GM19025 (cell line): ENCODE results near the gene BCAS3.

Source experiments
- ATAC-seq: cut with Tn5 transposase; IDR thresholded peaks from one replicate; pipeline ENCODE4 v1.9.1; 2021; ENCODE audit warnings: mild to moderate bottlenecking, low read depth, moderate library complexity; ENCODE audit not compliant: unreplicated experiment

BCAS3 gene

DNA sequence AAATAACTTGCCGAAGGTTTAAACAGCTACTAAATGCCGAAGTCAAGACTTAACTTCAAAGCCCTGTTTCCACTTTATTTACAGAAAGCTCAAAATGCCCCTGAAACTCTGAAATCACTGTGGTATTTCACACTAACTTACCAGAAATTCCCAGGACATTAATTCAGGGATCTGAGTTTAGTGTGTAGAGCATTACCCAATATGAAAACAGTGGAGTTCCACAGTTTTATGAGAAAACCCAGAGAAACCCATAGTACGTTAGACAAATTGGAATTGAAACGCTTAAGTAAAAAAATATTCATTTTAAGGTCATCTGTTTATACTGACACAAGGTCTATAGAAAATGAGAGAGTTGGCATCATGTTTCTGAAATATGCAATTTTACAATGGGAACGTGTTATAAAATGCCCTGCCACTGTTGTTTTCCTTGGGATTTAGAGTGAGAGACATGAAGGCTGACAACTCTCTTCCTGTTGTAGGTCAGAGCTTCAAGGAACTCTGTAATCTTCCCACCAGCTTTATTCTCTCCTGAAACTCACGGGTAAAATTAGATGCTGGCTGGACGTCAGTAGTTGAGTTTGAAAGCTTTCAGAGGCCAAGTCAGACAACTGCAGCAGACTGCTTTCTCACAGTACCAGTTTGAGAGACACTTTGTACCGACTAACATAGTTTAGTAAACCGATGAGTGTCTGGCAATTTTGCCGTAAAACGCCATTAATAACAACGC lies 582.6 kb downstream of the BCAS3 start:
- no peak for ATAC-seq

DNA sequence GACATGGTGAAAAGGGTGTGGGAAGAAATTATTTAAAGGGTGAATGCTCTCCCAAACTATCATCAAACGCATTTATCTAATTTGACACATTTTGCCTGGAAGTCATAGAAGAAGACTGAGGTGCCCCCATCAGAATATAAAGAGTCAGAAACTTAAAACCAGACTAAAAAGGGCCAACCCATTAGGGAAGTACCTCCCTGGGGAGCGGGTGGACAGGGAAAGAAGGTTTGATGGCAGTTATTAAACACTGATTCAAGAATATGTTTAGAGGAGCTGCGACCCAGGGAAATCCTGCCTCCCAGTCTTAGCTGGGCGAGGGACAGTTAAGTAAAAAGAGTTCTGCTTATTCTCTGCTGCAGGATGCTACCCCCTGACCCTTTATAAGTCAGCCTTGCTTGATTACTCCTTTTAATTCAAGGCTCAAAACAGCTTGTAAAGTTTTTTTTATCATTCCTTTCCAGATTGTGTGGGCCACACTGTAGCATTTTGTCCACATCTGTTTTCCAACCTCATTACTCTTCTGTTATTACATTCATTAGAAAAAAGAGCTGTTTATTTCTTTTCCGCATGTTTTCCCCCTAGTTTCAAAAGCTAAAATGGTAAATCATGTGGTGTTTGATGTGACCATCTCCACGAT lies 583.5 kb downstream of the BCAS3 start:
- ATAC-seq = no peak

DNA sequence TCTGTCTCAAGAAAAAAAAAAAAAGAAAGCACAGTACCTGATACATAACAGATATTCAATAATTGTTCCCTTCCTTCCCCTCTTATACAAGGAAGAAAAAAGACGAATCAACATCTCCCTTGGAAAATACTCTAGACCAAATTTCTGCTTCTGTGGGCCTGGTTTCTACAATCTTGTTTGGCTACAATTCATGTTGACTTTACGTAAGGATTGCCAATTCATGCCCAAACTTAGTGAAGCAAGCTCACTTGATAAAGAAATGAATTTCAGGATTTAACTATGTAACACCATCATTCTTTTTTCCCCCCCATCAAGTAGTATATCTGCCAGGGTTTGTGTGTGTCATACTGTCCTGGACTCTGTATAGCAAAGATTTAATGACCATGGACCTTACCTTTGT lies 587.7 kb downstream of the BCAS3 start:
- ATAC-seq = no peak

DNA sequence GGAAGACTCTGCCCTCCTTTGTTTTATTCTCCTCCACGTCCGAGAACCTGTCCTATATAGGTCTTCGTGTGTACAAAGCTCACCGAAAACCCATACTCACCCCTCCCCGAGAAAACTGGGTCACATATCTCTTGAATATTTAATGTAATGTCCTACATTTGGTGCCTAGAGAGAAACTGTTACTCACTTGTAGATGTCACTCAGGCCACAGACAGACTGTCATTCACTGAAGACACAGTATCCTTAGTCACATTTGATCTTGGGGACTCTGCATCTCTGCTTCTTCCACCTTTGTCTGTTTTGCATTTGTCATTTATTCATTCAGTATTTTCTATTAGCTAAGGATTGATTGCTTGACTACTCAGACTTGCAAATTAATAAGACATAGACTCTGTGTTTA lies 590.2 kb downstream of the BCAS3 start:
- ATAC-seq = no peak

DNA sequence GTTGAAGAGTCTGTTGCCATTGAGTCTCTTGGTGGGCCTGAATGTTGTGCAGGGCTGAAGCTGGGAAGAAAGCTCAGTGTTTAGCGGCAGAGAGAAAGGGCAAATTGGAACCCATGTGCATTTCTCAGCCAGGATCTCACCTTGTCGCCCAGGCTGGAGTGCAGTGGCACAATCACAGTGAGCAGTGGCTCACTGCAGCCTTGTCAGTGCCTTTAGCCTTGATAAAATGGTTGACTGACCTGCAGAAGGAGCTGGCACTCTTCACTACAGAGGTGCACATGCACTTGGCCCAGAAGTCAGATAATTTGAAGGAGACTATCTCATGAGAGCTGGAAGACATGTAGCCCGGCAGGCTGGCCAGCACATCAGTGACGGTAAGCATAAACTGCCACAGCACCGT lies 597.7 kb downstream of the BCAS3 start:
- no peak for ATAC-seq

DNA sequence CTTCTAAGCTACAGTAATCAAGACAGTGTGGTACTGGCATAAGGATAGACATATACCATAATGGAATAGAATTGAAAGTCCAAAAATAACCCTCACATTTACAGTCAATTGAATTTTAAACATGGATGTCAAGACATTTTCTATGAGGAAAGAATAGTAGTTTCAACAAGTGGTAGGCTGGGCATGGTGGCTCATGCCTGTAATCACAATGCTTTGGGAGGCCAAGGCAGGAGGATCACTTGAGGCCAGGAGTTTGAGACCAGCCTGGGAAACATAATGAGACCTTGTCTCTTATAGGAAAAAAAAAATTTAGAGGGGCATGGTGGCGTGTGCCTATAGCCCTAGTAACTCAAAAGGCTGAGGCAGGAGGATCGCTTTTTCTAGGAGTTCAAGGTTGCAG lies 599.2 kb downstream of the BCAS3 start:
- no peak for ATAC-seq

DNA sequence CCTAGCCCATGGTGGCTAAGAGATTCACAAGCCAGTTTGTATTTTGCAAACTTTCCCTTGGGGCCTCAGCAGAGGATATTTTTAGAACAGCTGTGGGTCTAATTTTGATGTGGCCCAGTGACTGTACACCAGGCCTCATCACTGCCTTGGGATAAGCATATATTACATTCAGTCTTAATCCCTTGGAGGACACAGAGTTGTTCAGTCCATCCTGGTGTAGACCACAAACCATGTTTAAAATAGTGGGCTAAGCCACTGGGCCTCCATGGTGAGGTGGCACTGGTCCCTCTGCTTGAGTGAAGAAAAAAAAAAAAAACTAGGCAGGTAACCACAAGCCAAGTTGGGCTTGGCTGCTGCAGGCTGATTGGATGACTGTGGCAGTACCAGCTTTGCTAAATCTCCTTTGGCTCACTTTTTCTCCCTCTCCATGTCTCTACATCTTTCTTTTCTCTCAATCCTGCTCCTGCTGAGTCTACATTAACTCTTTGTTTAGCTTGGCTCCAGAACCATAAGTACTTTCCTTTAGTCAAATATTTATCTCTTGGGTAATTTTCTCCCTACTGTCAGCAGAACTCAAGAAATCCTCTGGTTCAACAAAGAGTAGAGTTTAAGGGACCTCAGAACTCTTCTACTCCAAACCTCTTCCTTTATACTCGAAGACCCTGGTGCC lies 602.0 kb downstream of the BCAS3 start:
- no peak for ATAC-seq

DNA sequence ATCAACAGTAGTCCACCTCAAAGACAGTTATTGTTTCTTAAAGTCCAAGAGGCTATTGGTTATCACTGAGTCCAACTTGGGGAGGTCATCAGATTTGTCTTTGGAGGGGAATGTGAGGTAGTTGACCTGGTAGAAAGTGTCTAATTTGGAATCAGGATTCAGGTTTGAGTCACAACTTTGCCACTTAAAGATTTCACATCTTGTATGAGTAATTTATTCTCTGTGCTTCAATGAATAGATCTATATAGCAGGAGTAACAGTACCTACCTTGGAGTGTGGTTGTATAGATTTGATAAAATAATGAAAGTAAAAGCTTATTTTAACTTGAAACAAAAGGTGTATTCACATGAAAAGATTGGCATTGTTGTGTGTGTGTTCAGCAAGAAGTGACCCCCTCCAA lies 602.7 kb downstream of the BCAS3 start:
- ATAC-seq = no peak

DNA sequence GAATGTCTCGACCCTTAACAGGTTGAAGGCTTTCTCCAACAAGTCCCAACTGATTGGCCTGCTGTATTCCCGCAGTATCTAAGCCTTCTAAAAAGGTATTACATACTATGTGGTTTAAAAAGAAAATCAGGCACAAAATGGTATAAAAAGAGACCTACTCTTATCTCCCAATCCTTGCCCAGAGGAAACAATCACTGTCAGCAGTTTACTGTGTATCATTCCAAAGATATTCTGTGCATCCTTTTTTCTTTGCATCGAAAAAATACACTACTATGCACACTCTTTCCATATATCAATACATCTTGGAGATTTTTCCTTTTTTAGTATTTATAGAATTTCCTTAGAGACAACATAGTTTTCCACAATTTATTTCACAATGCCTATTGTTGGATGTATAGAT lies 603.2 kb downstream of the BCAS3 start:
- no peak for ATAC-seq

DNA sequence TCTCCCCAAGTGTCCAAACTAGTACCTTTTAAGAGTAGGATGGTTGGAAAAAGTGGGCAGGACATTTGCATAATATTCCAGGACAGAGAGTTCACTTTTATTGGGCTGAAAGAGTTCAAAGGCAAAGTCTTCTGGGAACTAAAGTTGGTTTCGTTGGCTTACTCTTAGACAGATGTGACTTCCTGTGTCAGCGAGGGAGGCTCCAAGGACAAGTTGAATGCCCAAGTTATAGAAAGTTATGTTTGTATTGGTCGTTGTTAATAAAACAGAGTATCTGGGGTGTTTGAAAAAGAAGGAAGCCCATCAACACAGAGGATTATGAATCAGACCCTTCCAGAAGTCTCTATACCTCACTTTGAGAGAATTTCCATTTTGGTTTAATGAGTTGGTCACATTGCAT lies 604.7 kb downstream of the BCAS3 start:
- ATAC-seq = no peak

DNA sequence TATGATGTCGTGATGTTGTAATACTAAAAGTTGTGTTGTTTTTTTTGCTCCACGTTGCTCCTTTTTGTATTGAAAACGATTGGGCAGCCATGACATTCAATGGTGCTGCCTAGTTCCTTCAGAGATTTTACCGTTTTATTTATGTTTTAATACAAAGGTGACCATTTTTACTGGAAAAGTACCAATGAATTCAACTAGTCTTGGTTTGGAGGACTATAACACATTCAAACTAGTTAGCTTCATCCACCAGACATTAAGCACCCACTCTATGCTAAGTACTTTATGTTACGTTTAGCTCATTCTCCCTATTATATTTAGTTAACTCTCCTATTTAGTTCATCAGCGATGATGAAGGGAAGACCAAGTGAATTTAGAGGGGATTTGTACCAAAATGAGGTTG lies 605.4 kb downstream of the BCAS3 start:
- ATAC-seq = no peak

DNA sequence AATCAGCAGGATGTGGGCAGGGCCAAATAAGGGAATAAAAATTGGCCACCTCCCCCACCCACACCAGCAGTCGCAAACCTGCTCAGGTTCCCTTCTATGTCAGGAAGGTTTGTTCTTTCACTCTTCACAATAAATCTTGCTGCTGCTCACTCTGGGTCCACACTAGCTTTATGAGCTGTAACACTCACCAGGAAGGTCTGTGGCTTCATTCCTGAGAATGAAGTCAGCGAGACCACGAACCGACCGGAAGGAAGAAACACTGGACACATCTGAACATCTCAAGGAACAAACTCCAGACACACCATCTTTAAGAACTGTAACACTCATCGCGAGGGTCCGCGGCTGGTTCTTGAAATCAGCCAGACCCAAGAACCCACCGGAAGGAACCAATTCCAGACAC lies 606.5 kb downstream of the BCAS3 start:
- ATAC-seq = no peak

DNA sequence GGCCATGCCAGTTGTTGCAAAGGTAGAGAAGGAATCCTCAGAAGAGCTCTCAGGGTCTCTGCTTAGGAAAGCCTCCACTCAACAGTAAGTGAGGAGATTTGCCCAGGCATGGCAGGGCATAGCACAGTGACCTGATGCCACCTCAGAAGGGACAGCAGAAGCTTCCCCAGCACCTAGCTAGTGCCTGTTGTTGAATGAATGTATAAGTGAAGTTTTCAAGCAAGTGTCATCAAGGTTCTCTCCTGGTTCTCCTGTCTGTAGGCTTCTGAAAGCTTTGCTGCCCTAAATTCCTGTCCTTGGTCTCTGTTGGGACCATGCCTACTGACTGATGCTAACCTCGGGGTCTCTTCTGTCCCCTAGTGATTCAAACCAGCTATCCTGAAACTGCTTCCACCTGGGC lies 607.1 kb downstream of the BCAS3 start:
- no peak for ATAC-seq

DNA sequence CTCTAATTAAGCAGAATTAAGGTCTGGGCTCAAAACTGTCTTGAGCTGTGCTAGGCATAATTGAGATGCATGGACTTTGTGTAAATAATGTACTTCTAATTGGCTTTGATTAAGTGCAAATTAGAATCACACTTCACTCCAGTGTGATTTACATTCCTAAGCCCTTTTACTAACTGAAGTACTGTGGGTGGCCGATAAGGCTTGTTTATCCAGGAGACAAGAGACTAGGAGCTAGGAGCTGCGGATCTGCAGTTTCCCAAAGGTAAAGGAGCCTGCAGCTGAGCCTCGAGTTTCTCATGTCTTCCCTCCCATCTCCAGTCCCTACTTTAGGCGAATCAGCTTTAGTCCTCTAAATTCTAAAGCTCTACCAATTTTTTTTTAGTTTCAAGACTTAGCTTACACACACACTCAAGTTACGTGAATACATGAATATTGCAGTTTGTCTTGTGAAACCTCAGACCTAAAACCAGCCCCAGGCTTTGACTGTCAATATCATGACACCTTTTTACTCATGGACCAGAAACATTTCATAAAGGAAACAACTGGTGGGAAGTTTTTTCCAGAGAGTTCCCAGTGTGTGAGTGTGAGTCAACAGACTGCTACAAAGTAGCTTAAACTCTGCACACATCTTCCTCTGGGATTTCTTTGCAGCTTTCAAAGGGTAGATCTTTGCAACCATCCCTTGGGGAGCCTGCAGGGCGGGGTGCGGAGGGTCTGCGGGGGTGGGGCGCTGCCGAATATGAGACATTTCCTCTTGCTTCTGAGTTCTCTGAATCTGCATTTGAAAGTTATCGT lies 608.1 kb downstream of the BCAS3 start:
- ATAC-seq = no peak

DNA sequence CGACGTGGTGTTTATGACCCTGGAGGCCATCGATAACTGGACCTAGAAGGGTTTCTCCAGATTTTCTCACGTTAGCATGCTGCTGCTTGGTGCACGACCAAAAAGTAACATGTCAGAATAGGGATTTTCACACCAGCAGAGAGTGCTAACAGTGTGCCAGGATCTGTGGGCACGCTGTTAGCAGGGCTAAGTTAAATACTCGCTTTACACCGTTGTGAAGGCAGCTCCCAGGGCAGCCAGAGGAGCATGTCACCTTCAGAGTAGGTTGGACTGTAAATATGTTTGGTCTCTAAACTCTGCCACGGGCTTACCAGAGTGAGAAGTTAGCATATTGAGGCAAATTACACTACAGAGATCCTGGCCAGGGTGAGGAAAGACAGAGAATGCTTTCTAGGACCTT lies 608.8 kb downstream of the BCAS3 start:
- ATAC-seq = no peak

DNA sequence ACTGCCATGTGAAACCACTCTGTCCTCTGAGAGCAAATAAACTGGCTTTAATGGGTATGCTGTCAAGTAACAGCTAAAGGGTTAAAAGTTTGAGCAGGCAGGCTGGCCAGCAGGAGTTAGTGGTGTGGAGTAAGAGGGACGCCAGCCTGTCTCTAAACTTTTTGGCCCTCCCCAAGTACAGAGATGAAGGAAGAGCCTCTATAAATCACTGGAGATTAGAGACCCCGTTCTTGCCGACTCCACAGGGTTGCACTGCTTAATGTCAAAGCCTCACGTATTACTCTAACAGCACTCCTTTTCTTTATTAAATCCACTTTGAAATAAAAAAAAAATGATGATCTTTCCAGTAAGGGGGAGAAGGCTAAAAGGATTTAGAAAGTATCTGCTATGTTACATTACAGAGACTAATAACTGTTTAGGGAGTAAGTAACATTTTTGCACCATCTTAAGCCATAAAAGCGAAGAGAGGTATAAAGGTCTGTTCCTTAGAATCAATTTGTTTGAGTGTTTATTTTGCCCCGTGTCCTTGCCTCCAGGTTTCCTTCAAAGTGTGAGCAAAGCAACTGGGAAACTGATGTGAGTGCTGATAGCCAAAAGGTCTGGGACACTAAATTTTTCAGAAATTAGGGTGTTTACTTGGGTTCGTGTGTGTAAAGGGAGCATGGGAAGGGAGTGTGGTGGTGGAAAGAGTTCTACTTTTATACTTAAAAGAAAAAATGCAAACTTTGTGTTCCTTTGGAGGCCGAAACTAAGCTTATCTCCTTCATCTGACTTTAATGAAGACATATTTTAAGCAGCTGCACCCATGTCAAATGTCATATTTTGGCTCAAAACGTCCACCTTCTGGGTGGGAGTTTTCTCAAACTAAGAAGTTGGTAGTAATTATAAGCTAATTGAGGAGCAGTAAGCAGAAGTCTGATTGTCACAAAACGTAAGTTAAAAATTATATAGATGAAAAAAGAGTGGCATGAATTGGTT lies 612.0 kb downstream of the BCAS3 start:
- no peak for ATAC-seq

DNA sequence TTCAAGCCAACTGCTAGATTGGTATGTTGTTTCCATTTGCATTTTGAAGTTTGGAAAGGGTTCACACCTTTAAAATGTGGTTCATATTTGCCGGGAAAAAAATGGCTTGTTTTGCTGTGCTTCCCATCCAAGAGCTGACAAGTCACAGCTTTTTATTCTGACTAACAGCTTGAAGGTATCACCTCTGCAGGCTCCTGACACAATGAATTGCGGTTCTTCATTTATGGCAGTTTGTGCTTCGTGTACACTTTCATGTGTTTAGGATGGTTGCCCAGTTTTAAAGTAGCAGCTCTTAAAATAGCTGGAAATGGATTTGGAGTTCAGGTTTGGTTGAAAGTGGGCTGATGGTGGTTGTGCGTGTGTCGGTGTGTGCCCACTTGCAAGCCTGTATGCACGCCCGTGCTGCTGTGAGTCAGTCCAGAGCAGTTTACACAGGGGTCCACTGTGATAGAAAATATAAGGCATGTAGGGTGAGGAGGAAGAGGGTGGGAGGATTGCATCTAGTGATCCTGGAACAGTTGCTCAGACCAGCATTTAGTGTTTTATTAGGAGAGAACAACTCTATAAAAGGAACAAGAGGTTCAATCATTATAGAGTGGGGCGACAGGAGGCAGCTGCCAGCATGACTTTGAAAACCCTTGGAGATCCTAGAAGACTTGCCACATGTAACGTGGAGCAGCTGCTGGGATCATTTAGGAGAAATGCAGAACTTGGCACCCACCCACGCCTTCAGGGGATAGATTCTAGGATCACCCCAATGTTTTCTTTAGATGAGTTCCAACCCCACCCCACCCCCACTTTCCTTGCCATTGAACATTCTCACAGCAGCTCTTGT lies 614.0 kb downstream of the BCAS3 start:
- ATAC-seq = no peak

DNA sequence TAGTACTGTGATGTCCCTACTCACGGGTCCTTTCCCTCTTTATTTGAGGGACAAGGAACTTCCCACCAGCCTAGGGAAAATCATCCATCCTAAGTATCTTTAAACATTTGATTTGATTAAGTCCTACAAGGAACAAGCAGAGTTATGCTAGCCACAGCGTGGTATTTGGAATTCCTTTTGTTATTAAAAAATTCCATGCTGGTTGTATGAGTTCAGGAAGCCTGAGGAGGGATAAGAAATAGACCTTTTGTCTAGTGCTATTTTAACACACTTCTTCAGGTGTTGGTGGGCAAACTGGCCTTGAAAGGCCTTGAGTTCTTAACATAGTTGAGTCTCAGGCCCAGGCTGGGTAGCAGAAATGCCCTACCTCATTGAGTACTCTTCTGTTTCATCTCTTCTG lies 616.6 kb downstream of the BCAS3 start:
- ATAC-seq = no peak

DNA sequence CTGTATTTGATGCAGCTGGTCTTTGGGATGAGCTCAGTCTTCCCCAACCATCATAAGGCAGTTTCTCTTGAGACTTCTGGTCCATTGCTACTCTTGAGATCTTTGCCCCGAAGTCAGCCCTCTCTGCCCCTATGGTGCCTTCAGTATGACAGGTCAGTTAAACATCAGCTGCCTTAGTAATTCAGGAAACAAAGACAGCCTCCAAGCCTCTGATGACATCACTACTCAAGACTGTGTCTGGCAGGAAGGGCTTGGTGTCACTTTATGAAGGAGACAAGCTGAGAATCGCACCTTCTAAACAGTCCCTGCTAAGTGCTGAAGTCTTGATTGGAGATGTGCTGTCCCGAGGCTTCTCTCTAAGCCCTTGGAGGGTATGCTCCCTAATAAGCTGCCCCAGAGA lies 617.1 kb downstream of the BCAS3 start:
- ATAC-seq = no peak
